Right forelimb (tissue), 1 donor: ENCODE measurements around the gene SYTL1.

Experiments
- DNase-seq: peaks from one replicate; pipeline ENCODE4 v3.0.0-alpha.2; 2018

The SYTL1 gene

DNA sequence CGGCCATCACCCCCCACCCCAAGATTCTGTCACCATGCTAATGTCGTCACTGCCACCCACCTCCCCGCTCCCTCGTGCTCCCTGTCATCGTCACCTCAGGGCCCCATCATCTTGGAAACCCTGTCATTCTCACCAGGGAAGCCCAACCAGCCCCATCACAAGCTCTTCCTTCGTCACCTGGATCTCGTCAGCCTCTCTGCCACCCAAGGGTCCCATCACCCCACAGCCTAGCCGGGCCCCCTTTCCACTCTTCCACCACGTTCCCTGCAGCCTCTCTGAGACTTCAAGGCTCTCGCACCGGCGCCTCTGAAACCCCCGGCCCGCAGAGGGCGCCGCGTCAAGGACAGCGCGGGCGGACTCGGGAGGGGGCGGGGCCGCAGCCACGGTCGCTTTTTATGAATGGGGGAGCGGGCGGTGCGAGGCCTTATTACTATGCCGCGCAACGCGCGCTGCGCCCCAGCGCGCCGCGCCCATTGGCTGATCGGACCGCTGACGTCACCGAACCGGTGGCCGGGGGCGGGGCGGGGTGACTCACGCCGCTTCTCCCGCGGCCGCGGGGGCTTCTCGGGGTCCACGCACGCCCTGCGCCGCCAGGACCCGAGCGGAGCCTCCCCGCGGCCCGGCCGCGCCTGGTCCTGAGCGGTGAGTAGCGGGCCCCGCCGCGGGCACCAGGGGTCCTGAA, 50.4 kb downstream of the SYTL1 start, which contains the start of gene GPR3:
Gene GPR3, plus strand, starts transcription at position 527 of the 682 bp plus-strand sequence. CDS start 1,177 bp downstream, outside the sequence.
- peak; percentile 93 for DNase-seq

DNA sequence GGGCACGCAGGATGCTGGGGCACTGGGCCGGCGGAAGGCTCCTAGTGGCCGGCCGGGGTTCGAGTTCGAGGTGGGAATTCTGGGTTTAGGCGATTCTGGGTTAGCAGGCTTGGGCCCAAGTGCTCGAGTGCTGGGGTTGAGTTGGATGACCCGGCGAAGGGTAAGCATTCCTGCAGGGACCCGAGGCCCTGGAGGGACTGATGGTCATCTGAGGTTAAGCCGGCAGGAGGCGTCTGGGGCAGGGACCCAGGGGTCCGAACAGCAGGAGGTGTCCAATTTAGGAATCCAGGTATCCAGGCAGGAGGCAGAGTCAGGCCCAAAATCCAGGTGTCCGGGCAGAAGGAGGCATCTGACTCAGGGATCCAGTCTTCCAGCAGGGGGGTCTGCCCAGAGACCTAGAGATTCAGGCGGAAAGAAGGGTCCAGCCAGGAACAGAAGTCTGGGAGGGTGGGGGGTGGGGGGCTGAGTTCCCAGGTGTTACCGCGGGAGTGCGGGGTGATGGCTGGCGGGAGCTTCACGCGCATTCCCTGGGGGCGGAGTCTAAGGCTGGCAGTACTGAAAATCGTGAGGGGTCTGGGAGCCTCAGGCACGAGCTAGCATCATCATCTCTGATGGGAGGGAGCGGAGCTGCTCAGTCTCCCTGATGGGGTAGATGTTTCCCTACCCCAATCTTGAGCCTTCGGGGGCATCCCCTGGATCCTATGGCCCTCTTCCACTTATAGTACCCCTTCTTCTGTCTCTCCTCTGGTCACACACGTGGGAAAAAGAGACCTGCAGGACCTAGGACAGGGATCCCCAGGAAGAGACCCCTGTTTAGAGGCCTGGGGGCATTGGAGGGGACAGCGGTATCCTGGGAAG, 51.2 kb downstream of the SYTL1 start:
- no peak for DNase-seq

DNA sequence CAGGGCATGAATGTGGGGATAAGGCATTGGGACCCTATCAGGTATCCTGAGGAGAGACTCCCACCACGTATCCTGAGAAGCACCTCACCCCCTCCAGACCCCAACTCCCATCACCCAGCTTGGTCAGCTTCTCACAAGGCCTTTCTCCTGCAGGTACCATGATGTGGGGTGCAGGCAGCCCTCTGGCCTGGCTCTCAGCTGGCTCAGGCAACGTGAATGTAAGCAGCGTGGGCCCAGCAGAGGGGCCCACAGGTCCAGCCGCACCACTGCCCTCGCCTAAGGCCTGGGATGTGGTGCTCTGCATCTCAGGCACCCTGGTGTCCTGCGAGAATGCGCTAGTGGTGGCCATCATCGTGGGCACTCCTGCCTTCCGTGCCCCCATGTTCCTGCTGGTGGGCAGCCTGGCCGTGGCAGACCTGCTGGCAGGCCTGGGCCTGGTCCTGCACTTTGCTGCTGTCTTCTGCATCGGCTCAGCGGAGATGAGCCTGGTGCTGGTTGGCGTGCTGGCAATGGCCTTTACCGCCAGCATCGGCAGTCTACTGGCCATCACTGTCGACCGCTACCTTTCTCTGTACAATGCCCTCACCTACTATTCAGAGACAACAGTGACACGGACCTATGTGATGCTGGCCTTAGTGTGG, 51.9 kb downstream of the SYTL1 start:
- DNase-seq: no peak

DNA sequence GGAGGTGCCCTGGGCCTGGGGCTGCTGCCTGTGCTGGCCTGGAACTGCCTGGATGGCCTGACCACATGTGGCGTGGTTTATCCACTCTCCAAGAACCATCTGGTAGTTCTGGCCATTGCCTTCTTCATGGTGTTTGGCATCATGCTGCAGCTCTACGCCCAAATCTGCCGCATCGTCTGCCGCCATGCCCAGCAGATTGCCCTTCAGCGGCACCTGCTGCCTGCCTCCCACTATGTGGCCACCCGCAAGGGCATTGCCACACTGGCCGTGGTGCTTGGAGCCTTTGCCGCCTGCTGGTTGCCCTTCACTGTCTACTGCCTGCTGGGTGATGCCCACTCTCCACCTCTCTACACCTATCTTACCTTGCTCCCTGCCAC, 52.4 kb downstream of the SYTL1 start:
- DNase-seq: no peak

DNA sequence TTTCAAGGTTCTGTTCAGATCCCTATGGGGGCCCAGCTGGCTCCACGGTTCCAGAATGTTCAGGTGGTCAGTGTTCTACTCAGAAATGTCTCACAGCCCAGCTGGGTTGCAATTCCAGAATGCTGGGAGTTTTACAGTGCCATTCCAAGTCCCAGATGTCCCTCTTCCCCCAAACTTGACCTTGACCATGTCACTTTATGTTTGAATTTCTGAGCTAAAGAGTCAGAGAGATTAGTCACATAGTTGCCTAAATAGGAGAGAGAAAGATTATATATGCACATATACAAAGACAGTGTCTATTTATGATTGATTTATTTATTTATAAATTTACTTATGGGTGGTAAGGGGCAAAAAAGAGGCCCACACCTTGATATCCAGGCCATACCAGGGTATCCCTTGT, 53.1 kb downstream of the SYTL1 start:
- DNase-seq: no peak

DNA sequence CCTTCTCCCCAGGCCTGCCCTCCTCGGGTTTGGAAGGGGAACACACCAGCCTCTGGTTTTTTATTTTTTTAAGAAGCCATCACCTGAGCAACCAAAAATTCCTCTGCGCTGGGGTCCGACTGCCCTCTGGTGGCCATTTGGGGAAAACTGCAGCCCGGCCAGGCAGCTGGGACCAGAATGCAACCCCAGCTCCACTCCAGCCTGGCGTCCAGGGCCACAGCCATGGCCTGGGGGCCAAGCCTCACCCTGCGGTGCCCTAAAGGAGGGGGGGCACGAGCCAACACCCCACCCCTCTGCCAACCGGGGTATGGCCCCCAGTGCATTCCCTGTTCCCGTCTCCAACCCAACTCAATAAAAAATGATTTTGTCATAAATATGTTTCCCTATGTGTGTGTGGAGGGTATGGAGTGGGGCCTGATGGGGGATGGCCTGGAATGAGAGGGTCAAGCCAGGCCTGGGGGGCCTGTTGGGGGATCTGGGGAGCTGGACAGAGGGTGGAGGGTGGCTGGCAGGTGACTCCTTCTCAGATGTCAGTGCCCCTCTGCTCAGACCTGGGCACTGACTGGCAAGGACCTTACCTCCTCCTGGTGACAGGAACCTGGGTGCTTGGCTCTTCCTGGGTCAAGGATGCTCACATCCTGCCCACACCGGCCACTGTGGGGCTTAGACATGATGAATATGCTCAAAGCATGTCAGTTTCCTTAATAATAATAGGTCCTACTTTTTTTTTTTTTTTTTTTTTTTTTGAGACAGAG, 53.8 kb downstream of the SYTL1 start:
- peak; percentile 85 for DNase-seq

DNA sequence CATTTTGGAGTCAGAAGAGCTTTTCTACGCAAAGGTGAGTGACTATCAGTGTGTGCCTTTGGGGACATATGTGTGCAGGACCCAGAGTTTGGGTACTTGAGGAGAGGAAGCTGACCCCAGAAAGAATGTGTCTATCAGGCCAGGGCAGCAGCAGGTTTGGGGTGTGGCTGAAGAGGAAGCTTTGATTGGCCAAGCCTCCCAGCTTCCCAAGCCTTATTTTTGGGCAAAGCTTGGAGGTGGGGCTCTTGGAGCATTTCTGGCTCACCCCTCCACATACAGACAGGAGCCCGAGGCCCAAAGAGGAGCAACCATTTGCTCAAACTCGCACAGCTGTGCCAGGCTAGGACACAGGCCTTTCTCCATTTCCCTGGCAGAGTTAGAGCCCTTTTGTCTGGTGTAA, 55.3 kb downstream of the SYTL1 start:
- DNase-seq: no peak

DNA sequence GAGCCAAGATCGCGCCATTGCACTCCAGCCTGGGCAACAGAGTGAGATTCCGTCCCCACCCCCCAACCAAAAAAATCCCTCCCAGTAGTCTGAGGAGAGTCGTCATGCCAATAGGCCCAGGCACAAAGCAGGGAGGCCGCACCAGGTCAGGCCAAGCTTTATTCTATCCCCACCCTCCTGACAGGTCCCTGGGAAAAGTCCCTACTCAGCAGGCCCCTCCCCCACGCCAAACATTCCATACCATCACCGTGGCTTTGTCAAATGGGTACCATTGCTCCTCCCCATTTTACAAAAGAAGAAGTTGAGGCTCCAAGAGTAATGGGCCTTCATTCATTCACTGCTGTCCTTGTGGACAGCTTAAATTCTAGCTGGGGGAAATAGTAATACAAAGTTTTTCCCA, 55.9 kb downstream of the SYTL1 start:
- no peak for DNase-seq

DNA sequence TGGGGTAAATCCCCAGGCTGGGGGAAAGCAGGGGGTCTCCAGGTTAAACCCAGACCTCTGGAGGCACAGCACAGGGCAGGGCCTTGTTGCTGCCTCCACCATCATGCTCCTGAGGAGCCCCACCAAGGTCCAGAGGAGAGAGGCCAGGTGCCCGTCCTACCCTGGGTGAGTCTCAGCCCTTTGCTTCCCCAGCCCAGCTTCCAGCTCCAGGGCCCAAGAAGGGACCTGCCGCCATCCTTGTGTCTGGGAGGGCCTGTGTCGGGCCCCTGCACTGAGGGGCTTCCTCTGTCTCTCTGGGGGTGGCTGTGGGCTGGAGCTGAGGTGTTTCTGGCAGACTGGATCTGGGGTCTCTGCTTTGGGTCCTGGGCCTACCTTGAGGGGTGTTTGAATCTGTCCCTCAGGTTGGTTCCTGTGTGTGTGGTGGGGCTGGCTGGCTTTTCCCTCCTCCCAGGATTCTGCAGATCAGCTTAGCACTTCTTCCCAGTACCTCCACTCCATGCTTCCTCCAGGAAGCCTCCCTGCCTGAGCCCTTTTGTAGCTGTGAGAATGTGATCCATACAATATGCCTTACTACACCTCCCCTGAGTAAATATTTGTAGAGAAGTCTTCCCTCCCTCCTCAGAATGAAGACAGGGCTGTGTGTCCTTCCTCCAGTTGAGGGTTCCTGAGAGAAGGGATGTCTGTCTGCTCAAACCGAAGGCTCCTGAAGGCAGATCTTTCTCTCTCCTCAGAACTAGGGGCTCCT, 56.8 kb downstream of the SYTL1 start:
- no peak for DNase-seq

DNA sequence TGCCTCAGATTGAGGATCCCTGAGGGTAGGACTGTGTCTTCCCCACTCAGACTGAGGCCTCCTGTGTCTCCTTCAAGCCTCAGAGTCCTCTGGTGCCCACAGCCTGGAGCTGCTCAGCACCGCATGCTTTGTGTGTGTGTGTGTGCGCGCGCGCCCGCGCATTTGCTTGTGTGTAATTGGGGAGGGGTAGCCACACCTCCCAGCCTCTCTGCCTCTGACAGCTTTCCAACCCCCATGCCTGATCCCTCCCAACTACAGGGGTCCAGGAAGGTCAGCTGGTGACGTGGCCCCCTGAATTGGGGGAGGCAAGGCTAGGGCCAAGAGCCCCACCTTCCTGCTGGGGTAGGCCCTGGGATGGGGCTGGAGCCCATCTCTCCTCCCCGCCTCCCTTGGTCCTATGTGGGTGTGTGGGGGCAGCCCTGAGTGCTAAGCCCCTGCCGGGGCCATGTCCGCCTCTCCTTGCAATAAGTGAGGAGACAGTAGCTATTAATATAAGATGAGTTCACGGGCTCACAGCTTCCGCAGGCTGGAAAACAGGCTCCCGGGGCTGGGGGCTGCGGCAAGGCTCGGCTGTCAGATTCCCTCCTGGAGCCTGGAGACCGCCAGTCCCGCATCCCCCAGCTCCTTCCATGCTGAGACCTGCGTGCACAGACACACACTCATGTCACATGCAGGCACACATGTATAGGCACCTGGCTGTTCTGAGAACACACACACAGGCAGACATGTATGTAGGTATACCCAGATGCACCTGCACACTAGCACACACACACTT, 57.6 kb downstream of the SYTL1 start:
- no peak for DNase-seq

DNA sequence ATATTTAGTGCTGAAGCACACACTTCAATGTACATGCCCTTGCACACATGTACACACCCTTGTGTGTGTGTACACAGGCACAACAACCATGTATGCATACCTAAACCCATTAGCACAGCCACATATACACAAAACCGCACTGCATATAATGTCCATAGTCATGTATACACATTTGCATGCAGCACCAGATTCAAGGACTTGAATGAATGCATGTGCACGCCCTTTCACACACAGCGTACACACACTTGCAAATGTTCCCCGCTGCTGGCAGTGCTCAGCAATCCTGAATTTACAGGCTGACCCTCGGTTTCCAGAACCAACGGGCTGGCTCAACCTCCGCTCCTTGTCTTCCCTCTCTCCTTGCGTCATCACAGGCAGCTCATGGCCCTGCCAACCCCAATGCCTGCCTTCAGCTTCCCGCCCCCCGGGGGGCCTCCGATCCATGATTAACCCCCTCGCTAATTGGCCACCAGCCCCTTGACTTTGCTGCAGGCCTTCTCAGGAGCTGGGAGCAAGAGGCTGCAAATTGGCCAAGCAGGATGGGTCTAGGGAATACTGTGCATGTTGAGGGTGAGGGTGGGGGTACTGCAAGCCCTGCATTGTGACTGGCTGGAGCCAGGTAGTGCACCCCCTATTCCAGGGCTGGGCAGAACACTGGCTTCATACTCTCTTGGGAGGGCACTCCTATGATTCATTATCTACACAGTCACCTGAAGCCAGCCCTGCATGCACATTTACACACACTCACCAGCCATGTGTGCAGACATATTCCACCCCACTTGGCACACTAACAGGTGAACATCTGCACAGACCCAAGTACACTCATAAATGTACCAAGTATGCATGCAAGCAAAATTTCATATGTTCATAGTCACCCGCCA, 58.5 kb downstream of the SYTL1 start:
- no peak for DNase-seq

DNA sequence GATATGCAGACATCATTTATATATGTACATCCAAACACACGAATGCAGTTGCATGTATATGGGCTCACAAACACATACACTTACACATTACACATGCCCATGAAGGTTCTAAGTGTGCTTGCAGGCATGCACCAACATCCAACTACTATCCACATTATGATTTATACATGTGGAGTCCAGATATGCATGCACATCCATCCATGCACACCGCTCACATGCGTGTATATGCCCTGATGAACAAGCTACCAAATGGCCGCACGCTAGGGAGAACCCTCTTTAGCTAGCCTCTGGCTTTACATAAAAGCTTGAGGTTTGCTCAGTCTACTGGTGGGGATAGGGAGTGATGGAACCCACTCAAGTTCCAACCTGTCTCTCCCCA, 59.1 kb downstream of the SYTL1 start:
- DNase-seq: no peak

DNA sequence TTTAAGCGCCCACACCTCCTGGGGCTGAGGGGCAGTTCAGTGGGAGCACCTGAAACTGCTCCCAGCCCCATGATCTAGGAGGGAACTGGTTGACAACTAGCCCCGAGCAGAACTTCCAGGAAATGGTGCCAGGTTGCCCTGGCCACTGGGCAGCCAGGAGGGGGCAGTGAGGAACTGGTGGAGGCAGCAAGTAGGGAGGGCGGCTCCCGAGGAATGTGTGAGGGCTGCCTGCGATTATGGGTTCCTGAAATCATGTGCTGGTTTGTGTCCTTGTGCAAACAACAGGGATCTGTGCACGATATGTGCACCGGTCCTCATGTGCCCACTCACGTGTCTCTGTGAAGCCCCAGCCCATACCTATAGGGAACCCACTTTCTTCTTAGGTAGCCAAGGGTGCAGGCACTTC, 60.5 kb downstream of the SYTL1 start:
- no peak for DNase-seq

DNA sequence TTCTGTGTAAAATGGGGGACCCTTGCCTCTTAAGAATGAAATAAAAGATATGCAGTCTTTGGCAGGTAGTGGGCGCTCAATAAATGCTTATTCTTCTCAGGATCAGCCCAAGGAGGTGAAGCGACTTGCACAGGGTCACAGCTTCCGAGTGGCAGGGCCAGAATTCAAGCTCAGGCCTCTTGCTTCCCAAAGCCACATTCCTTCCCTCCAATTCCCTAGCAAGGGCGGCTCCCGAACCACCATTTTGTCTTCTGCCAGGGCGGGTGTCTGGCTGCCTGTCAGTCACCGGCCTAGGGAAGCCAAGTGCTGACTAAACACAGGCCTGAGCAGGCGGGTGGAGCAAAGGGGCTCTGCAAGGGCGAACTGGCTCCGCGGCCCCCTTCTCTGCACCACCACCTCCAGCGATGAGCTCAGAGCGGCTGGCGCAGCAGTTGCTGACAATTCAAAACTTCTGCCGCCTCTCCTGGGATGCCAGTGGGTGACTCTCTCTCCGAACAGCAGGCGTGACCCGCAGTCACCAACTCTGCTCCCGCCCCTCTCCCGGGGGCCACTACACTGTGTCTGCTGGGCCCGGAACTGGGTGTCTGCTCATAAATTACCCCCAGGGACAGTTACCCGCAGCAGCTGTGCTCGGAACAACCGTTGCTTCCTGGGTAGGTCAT, 61.4 kb downstream of the SYTL1 start:
- DNase-seq: peak; percentile 89
